NCI-H82 treated with DMSO at 0.1 percent for 48 hours (cell line): ENCODE results near the gene MMP21.

Experiments
- DNase-seq: peaks from one replicate; lab custom pipeline; 2025; ENCODE audit not compliant: unreplicated experiment; lab: John Stamatoyannopoulos, UW

The MMP21 gene, protein sequence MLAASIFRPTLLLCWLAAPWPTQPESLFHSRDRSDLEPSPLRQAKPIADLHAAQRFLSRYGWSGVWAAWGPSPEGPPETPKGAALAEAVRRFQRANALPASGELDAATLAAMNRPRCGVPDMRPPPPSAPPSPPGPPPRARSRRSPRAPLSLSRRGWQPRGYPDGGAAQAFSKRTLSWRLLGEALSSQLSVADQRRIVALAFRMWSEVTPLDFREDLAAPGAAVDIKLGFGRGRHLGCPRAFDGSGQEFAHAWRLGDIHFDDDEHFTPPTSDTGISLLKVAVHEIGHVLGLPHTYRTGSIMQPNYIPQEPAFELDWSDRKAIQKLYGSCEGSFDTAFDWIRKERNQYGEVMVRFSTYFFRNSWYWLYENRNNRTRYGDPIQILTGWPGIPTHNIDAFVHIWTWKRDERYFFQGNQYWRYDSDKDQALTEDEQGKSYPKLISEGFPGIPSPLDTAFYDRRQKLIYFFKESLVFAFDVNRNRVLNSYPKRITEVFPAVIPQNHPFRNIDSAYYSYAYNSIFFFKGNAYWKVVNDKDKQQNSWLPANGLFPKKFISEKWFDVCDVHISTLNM

GRCh38 chr10:125775491-125776106, at the start of gene MMP21:
Gene MMP21, minus strand, starts transcription at chr10:125775821. Its CDS starts 0 bp downstream, at chr10:125775821.
- no peak for DNase-seq

GRCh38 chr10:125824736-125825135, 49.1 kb upstream of the MMP21 start:
- no peak for DNase-seq

DNA sequence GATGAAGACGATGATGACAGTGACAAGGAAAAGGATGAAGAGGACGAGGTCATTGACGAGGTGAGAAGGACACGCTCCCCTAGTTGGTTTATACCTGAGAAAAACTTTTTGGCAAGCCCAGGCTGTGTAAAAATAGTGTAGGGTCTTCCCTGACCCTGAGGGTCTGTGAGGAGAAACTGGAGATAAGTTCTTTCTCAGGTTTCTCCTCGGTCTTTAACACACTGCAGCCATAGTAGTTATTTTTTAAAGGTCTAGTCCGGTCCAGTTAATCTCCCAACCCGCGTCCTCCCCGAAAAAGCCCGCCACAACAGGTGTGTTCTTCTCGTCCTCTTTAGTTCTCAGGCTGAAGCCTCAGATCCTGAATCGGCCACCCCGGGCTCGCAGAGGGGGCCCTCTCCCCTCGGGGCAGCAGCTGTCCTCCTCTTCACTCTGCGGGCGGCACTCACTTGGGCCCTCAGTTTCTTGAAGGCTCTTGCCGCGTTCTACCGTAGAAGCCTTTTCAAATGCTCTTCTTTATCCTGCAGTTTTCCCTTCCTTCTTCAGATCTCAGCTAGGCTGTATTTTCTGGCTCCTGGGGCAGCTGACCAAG, 48.1 kb upstream of the MMP21 start:
- DNase-seq, result no peak

GRCh38 chr10:125822878-125823662, 47.4 kb upstream of the MMP21 start, which contains the start of the genes BCCIP and UROS:
Gene BCCIP, plus strand, starts transcription at chr10:125823546. Its CDS starts 12 bp downstream, at chr10:125823558.
Gene UROS, minus strand, starts transcription at chr10:125823258. Its CDS starts 6,759 bp downstream, at chr10:125816499.
- DNase-seq, result peak; percentile 76

- DNase-seq, result no peak
Observed at GRCh38 chr10:125820701-125821100, 45.1 kb upstream of the MMP21 start.

GRCh38 chr10:125817337-125817946, 41.8 kb upstream of the MMP21 start:
- no peak for DNase-seq

- DNase-seq, result no peak
Observed at GRCh38 chr10:125816548-125816947, 40.9 kb upstream of the MMP21 start.

- no peak for DNase-seq
Observed at GRCh38 chr10:125815764-125816163, 40.1 kb upstream of the MMP21 start.

DNA sequence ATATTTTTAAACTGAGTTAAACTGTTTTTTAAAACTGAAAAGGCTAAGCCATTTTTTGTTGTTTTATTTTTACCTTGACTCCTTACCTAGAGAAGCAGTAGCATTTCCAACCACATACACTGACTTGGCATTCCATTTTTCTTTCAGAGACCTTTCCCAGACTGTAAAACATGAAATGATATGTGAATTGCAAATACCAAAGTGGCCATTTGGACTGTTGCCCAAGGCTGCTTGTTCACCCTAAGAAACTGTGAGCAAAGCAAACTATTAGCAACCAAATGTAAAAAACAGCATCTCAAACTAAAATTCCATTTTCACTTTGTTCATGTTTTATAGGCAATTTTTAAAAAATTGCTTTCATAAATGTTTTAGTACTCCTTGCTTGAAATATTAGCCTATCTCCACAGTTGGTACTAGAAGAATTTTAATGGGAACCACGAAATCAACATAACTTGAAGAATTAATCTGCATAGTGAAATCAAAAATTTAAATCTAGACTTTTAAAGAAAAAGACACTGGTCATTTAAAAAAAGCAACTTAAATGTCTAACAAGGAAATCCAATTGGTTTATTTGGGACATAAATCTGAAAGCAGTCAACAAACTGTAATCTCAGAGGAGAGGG, 36.6 kb upstream of the MMP21 start:
- DNase-seq, result no peak

DNA sequence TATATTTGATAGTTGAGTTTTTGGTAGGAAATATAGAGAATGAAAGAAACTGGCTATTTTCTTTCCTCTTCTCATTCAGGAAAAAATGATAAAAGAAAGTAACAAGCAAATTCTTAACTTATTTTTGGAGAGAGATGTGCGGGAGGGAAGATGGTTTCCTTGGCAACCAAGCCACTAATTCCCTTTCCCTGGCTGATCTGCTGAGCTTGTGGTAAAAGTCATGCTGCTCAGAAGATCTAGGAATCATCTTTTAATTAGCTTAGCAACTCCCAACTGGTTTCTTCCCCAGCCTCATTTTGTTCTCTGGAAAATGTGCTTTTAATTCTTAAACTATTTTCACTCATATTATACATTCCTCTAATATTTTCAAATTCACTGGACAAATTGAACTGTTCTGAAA, 35.6 kb upstream of the MMP21 start:
- peak; percentile 88 for DNase-seq

- DNase-seq, result no peak
Observed at GRCh38 chr10:125808047-125808446, 32.4 kb upstream of the MMP21 start.

GRCh38 chr10:125802739-125803138, 27.1 kb upstream of the MMP21 start:
- no peak for DNase-seq

DNA sequence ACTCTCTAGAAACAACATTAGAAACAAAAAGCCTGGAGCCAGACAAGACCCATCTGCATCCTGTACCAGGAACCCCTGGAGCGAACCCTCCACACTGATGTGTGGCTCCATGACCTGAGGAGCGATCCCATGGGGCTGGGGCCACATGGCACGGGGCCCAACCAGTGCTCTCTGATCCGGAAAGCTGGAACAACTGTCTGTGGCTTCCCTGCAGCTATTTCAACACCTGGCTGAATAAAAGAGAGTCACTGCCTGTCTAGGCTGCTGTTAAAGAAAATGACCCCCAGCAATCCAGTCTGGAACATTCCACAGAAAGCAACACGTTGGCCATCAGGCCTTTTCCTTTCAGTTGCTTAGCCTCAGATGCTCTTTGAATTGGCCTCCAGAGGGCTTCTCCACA, 26.5 kb upstream of the MMP21 start:
- no peak for DNase-seq

DNA sequence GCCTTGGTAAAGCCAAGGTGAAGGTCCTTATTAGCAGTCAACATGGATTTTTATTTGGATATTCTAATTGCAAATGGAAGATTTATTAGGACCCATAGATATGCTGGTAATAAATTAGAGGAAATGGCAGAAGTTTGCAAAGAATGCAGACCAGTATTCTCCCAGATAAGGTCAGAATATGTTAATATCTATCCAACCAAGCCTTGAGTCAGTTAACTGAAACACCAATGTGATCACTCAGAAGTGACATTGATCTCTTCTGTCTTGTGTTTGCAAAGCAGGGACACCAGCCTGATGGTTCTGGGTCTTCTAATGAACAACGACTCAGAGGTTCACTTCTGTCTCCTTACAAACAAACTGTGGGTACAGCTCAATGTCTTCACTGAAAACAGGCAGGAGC, 26.0 kb upstream of the MMP21 start:
- no peak for DNase-seq

DNA sequence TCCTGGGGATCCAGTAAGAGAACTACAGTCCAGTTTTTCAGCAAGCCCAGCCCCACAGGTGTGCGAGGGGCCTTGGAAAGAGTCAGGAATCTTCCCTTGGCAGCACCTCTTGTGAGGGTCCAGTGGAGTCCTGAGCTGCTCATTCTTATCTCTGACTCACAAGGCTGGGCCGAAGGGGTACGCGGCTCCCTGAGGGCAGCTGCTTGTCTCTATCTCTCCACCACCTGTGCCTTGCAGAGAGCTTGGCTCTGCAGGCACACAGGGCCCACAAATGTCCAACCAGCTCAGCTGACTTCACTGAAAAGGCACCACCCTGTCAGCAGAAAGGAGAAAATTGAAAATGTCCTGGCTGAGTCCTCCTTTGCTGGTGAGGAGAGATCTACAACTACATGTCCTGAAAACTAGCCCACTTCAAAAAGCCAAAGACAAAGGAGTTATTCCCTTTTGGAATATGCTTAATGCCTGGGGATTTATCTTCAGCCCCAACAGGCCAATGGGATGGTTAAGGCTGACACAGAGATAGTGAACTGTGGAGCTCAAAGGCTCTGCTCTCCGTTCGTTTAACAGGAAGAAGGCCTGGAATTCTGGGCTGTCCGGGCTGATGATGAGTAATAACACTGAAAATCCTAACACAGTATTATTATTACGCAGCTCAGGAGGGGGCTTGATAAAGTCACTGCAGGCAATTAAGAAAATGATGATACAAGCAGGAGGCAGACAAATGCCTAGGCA, 24.0 kb upstream of the MMP21 start:
- DNase-seq, result no peak

DNA sequence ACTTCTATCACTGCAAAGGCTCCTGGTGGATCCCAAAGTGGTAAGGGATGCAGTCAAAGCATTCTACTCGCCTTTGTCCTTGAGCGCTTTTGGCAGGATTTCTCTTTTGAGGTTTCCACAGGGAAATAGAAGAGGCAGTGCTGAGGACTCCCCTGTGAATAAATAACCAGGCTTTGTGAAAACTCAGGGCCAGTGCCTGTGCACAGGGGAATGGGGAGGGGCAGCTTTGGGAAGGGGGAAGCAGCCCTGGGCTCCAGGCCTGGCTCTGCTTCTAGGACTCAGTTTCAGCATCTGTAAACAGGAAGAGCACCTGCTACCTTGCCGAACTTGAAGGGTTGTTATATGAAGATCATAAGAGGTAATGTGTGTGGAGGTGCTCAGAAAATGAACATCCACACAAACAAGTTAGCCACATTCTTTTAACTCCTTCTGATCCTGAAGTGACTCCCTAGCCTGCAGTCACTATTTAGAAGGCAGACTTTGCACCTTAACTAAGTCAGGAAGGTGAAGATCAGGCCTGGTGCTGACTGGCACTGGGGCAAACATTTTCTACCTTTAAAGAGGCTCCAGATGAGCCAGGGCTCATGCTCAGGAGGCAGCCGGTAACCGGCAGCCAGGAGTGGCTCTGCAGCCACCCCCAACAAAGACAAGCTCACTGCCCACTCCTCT, 22.5 kb upstream of the MMP21 start:
- no peak for DNase-seq

DNA sequence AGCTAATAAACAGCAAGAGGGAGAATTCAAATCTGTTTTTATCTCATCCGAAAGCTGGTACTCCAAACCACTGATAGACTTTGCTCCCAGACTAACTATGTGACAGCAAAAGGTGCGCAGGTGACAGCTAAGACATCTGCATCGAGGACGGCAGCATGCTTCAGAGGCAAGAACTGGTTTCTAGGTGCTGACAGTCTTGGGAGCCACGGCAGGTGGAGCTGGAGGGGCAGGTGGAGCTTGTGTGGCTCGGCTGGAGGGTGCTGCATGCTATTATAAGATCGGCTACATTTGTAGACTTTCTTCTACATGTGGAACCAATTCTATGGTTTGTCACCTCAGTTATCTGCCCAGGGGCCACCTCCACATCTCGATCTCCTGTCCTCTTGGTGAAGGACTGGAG, 21.8 kb upstream of the MMP21 start:
- DNase-seq, result no peak

DNA sequence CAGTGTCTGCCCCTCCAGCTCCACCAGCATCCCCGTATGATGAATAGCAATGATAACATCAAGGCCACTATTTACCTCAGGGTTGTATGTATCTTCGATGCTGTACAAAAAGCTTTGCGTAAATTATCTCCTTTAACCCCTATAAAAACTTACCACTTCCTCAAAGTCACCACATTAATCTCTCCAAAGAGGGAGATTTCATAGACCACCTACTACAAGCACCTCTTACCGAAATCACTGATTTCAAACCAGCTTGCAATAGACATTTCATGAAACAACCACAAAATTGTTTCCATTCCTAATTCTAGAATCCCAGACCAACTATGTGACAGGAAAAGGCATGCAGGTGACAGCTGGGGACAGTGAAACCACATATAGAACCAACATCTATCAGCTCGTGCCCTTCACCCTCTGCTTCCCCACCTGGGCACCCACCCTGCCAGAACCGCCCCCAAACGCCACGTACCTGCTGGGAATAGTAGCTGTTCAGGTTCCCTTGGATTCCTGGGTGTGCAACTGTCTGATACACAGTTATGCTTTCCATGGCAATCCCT, 20.1 kb upstream of the MMP21 start:
- DNase-seq, result no peak

GRCh38 chr10:125795128-125795527, 19.5 kb upstream of the MMP21 start:
- DNase-seq, result no peak
